ENCODE measurements around the gene CLGN. TPM values are rescaled to one million over a fixed set of nuclear protein-coding genes. Genes with fewer than 3 reads are reported as not detected.

The CLGN gene
- polyA plus RNA-seq, 4 donors, result 3.5 to 6.5 (median 3.9) TPM

- DNase-seq (ENCODE audit: low read depth in 4 of 4, low spot score in 3 of 4), result no peak
Measured at GRCh38 chr4:140382732-140383131, 44.7 kb downstream of the CLGN start.

GRCh38 chr4:140374130-140374477, 53.3 kb downstream of the CLGN start:
- no peak for DNase-seq (ENCODE audit: low read depth in 4 of 4, low spot score in 3 of 4)

- peak; percentile 97 to 99 (median 99) for DNase-seq (ENCODE audit: low read depth in 4 of 4, low spot score in 3 of 4)
Measured at GRCh38 chr4:140373328-140374129, 53.9 kb downstream of the CLGN start, which contains the start of gene SCOC. SCOC (plus strand) TSS chr4:140373646; CDS start chr4:140379171, 5,525 bp downstream.

- no peak for DNase-seq (ENCODE audit: low read depth in 4 of 4, low spot score in 3 of 4)
Measured at GRCh38 chr4:140372751-140373327, 54.6 kb downstream of the CLGN start.

GRCh38 chr4:140368686-140369085, 58.8 kb downstream of the CLGN start:
- no peak for DNase-seq (ENCODE audit: low read depth in 4 of 4, low spot score in 3 of 4)

GRCh38 chr4:140367738-140368137, 59.7 kb downstream of the CLGN start:
- no peak for DNase-seq (ENCODE audit: low read depth in 4 of 4, low spot score in 3 of 4)

GRCh38 chr4:140363558-140363957, 63.9 kb downstream of the CLGN start:
- DNase-seq (ENCODE audit: low read depth in 4 of 4, low spot score in 3 of 4), result no peak

GRCh38 chr4:140363051-140363450, 64.4 kb downstream of the CLGN start:
- DNase-seq (ENCODE audit: low read depth in 4 of 4, low spot score in 3 of 4), result no peak

GRCh38 chr4:140361099-140361498, 66.3 kb downstream of the CLGN start:
- DNase-seq (ENCODE audit: low read depth in 4 of 4, low spot score in 3 of 4), result no peak

- DNase-seq (ENCODE audit: low read depth in 4 of 4, low spot score in 3 of 4), result peak in 3 of 4 donors; percentile 74 to 79 (median 77)
Measured at GRCh38 chr4:140359562-140360427, 67.7 kb downstream of the CLGN start.

- no peak for DNase-seq (ENCODE audit: low read depth in 4 of 4, low spot score in 3 of 4)
Measured at GRCh38 chr4:140358281-140358680, 69.2 kb downstream of the CLGN start.

GRCh38 chr4:140357868-140358267, 69.6 kb downstream of the CLGN start:
- DNase-seq (ENCODE audit: low read depth in 4 of 4, low spot score in 3 of 4), result no peak

GRCh38 chr4:140355288-140355687, 72.2 kb downstream of the CLGN start:
- no peak for DNase-seq (ENCODE audit: low read depth in 4 of 4, low spot score in 3 of 4)

- DNase-seq (ENCODE audit: low read depth in 4 of 4, low spot score in 3 of 4), result no peak
Measured at GRCh38 chr4:140353786-140354185, 73.7 kb downstream of the CLGN start.

- no peak for DNase-seq (ENCODE audit: low read depth in 4 of 4, low spot score in 3 of 4)
Measured at GRCh38 chr4:140351093-140352075, 76.1 kb downstream of the CLGN start.

- no peak for DNase-seq (ENCODE audit: low read depth in 4 of 4, low spot score in 3 of 4)
Measured at GRCh38 chr4:140349816-140350215, 77.6 kb downstream of the CLGN start.

GRCh38 chr4:140346136-140346535, 81.3 kb downstream of the CLGN start:
- DNase-seq (ENCODE audit: low read depth in 4 of 4, low spot score in 3 of 4), result no peak

- DNase-seq (ENCODE audit: low read depth in 4 of 4, low spot score in 3 of 4), result no peak
Measured at GRCh38 chr4:140344621-140345020, 82.8 kb downstream of the CLGN start.

- no peak for DNase-seq (ENCODE audit: low read depth in 4 of 4, low spot score in 3 of 4)
Measured at GRCh38 chr4:140344101-140344500, 83.3 kb downstream of the CLGN start.

GRCh38 chr4:140343303-140343702, 84.1 kb downstream of the CLGN start:
- peak in 3 of 4 donors; percentile 68 to 84 (median 83) for DNase-seq (ENCODE audit: low read depth in 4 of 4, low spot score in 3 of 4)

Measured in right renal pelvis (tissue), 4 donors.